HepG2 (cell line): Measurements from ENCODE around the gene TULP4. TPM values are rescaled to one million over a fixed set of nuclear protein-coding genes. Genes with fewer than 3 reads are reported as not detected.

Experiments used
- ATF2 ChIP-seq: sonication (generic); formaldehyde crosslinking; IDR thresholded peaks from 2 replicates; pipeline ENCODE4 v1.4.0; 2020; ENCODE audit warnings: missing genetic modification reagents
- BRCA1 ChIP-seq: sonication (generic); formaldehyde crosslinking; IDR thresholded peaks from 2 replicates; pipeline ENCODE4 v1.4.0; 2020; ENCODE audit warnings: missing genetic modification reagents
- CENPBD1 ChIP-seq: sonication (generic); formaldehyde crosslinking; IDR thresholded peaks from 2 replicates; pipeline ENCODE4 v1.8.0; 2022; ENCODE audit warnings: missing genetic modification reagents, low read depth, mild to moderate bottlenecking, borderline replicate concordance
- CENPX ChIP-seq: sonication (generic); formaldehyde crosslinking; IDR thresholded peaks from 2 replicates; pipeline ENCODE4 v1.9.0; 2021; ENCODE audit warnings: mild to moderate bottlenecking, missing genetic modification reagents, moderate library complexity
- HMGA1 ChIP-seq: sonication (generic); formaldehyde crosslinking; conservative IDR thresholded peaks from 2 replicates; pipeline ENCODE4 v1.4.0; 2020; ENCODE audit warnings: missing genetic modification reagents
- JARID2 ChIP-seq: sonication (generic); formaldehyde crosslinking; IDR thresholded peaks from 2 replicates; pipeline ENCODE4 v1.8.1; 2023; ENCODE audit warnings: missing genetic modification reagents, inconsistent platforms; ENCODE audit not compliant: insufficient replicate concordance
- NR2C2 ChIP-seq: sonication (generic); formaldehyde crosslinking; IDR thresholded peaks from 2 replicates; pipeline ENCODE4 v1.4.0; 2020; ENCODE audit warnings: missing genetic modification reagents, mild to moderate bottlenecking, moderate library complexity, borderline replicate concordance
- PLRG1 ChIP-seq: fragments of 450-650 bp; conservative IDR thresholded peaks from 2 replicates; pipeline ENCODE4 v1.6.1; 2016
- POLR2G ChIP-seq: fragments of 200-400 bp; formaldehyde crosslinking; IDR thresholded peaks from 2 replicates; pipeline ENCODE4 v1.6.1; 2018; ENCODE audit warnings: mild to moderate bottlenecking, low read depth, low read length, moderate library complexity
- REPIN1 ChIP-seq: sonication (generic); formaldehyde crosslinking; IDR thresholded peaks from 2 replicates; pipeline ENCODE4 v1.8.0; 2022; ENCODE audit warnings: missing genetic modification reagents, low read depth, mild to moderate bottlenecking, borderline replicate concordance
- RORA ChIP-seq: sonication (generic); formaldehyde crosslinking; IDR thresholded peaks from 2 replicates; pipeline ENCODE4 v1.5.0; 2020; ENCODE audit warnings: mild to moderate bottlenecking, missing genetic modification reagents, moderate library complexity
- TEAD2 ChIP-seq: sonication (generic); formaldehyde crosslinking; IDR thresholded peaks from 2 replicates; pipeline ENCODE4 v1.9.0; 2021; ENCODE audit warnings: missing genetic modification reagents
- ZBTB44 ChIP-seq: sonication (generic); formaldehyde crosslinking; IDR thresholded peaks from 2 replicates; pipeline ENCODE4 v1.4.0; 2020; ENCODE audit warnings: missing genetic modification reagents
- ZNF205 ChIP-seq: IDR thresholded peaks from 2 replicates; pipeline ENCODE4 v1.6.1; 2018; ENCODE audit warnings: missing biosample characterization, missing genetic modification reagents
- ZNF224 ChIP-seq: sonication (generic); formaldehyde crosslinking; IDR thresholded peaks from 2 replicates; pipeline ENCODE4 v1.5.0; 2020; ENCODE audit warnings: mild to moderate bottlenecking, missing genetic modification reagents
- ZNF546 ChIP-seq: sonication (generic); formaldehyde crosslinking; conservative IDR thresholded peaks from 2 replicates; pipeline ENCODE4 v1.8.1; 2023; ENCODE audit warnings: mild to moderate bottlenecking, missing genetic modification reagents
- ZNF616 ChIP-seq: sonication (generic); formaldehyde crosslinking; IDR thresholded peaks from 2 replicates; pipeline ENCODE4 v1.5.0; 2020; ENCODE audit warnings: low read depth, mild to moderate bottlenecking, missing genetic modification reagents
- ZNF691 ChIP-seq: sonication (generic); formaldehyde crosslinking; IDR thresholded peaks from 2 replicates; pipeline ENCODE4 v1.4.0; 2020; ENCODE audit warnings: missing genetic modification reagents, low read depth, mild to moderate bottlenecking, borderline replicate concordance
- polyA plus RNA-seq, 8 experiments: library from polyadenylated mRNA; depleted of rRNA in 3 of 8; stranded (reverse) in 7 of 8; unstranded in 1 of 8; fragments of >200 nt; fragmentation: Illumina TruSeq in 4 of 8; extraction: Trizol in 4 of 8; gene quantifications; 2 replicates each; pipeline versions ENCODE4 v1.2.1 to v1.2.3, GENCODE V29; 2011 to 2016; ENCODE audit warnings: low read depth in 4 of 8, missing spikeins in 1 of 8, mixed read lengths in 1 of 8; ENCODE audit not compliant: insufficient read depth in 1 of 8
- total RNA-seq, 5 experiments: library from RNA; depleted of rRNA; stranded (reverse); fragments of >200 nt; fragmentation: Illumina TruSeq; extraction: Trizol; gene quantifications; 2 replicates each; pipeline ENCODE4 v1.2.3, GENCODE V29; 2016; ENCODE audit warnings: low read depth in 1 of 5
- TF ChIP-seq, protein P1 (sequence below): sonication (generic); formaldehyde crosslinking; IDR thresholded peaks from 2 replicates; pipeline ENCODE4 v1.8.1; 2023; ENCODE audit warnings: mild to moderate bottlenecking, missing genetic modification reagents
- TF ChIP-seq, protein P2 (sequence below): sonication (generic); formaldehyde crosslinking; IDR thresholded peaks from 2 replicates; pipeline ENCODE4 v1.5.0; 2020; ENCODE audit warnings: missing genetic modification reagents, mild to moderate bottlenecking, borderline replicate concordance

The TULP4 gene
- total and polyA plus RNA-seq, 2 of the 13 experiments (the other 11 are each of a cell fraction or from before 2014, with no cell fraction given) = 21.1 to 122 TPM

DNA sequence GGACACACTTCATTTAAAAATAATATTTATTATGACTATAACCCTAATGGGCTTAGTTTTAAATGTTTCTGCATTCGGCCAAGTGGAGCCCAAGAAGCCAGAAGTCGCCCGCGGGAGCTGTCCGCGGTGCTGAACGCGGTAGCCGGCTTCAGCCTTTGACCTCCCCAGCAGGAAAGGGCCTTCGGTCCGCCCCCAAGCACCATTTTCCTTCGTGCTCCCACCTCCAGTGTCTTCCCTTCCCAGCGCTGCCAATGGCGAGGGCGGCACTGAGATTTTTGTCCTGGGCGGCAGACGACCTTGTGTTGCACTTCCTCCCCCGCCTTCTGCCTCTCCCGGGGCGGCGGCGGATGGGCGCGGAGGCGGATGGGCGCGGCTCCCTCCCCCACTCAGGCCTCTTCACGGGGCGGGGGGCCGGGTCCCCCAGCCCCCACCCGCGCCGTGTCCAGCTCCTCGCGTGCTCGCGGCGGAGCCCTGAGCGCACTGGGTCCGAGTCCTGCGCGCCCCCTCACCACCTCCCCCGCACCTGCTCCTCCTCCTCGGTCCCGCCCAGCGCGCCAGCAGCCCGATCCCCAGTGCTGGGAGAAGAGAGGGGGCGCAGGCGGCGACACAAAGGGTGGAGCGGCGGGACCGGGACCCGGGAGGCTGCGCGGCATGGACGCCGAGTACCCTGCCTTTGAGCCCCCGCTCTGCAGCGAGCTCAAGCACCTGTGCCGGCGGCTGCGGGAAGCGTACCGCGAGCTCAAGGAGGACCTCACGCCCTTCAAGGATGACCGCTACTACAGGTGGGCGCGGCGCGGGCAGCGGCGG, 224.0 kb downstream of the TULP4 start (continued):
- TF ChIP-seq ZBTB44 = peak; percentile 98
- TF ChIP-seq HMGA1 (CRISPR knock-in tag) = no peak
- TF ChIP-seq ZNF546 = peak; percentile 98
- peak; percentile 91 for TF ChIP-seq ATF2
- TF ChIP-seq ZNF224 (CRISPR knock-in tag) = peak; percentile 95
- TF ChIP-seq BRCA1 (CRISPR knock-in tag) = peak; percentile 99
- no peak; the same call in 1 of the 2 replicates for TF ChIP-seq CENPBD1 (CRISPR knock-in tag)
- TF ChIP-seq, protein P1, sequence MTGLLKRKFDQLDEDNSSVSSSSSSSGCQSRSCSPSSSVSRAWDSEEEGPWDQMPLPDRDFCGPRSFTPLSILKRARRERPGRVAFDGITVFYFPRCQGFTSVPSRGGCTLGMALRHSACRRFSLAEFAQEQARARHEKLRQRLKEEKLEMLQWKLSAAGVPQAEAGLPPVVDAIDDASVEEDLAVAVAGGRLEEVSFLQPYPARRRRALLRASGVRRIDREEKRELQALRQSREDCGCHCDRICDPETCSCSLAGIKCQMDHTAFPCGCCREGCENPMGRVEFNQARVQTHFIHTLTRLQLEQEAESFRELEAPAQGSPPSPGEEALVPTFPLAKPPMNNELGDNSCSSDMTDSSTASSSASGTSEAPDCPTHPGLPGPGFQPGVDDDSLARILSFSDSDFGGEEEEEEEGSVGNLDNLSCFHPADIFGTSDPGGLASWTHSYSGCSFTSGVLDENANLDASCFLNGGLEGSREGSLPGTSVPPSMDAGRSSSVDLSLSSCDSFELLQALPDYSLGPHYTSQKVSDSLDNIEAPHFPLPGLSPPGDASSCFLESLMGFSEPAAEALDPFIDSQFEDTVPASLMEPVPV = peak; percentile 99
- peak; percentile 84 for TF ChIP-seq NR2C2 (CRISPR knock-in tag)
- 0 out of 2 replicates have a peak, but pooled peaks have one; percentile 34 for TF ChIP-seq RORA
- peak; percentile 62; the same call in 1 of the 2 replicates for TF ChIP-seq ZNF691 (CRISPR knock-in tag)
- peak; percentile 96 for TF ChIP-seq JARID2
- no peak for TF ChIP-seq POLR2G
- TF ChIP-seq PLRG1 = no peak
- peak; percentile 85 for TF ChIP-seq TEAD2 (CRISPR knock-in tag)
- peak; percentile 95 for TF ChIP-seq ZNF205 (CRISPR knock-in tag)
- TF ChIP-seq, protein P2, sequence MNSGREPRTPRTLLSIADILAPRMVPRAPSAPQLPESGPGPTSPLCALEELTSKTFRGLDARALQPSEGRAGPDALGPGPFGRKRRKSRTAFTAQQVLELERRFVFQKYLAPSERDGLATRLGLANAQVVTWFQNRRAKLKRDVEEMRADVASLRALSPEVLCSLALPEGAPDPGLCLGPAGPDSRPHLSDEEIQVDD (CRISPR knock-in tag) = 0 out of 2 replicates have a peak, but pooled peaks have one; percentile 30
- peak; percentile 65; the same call in 1 of the 2 replicates for TF ChIP-seq ZNF616 (CRISPR knock-in tag)
- TF ChIP-seq REPIN1 = peak; percentile 97
- no peak for TF ChIP-seq CENPX (CRISPR knock-in tag)
